ENCODE results near the gene CDC40.

CDC40 gene

DNA sequence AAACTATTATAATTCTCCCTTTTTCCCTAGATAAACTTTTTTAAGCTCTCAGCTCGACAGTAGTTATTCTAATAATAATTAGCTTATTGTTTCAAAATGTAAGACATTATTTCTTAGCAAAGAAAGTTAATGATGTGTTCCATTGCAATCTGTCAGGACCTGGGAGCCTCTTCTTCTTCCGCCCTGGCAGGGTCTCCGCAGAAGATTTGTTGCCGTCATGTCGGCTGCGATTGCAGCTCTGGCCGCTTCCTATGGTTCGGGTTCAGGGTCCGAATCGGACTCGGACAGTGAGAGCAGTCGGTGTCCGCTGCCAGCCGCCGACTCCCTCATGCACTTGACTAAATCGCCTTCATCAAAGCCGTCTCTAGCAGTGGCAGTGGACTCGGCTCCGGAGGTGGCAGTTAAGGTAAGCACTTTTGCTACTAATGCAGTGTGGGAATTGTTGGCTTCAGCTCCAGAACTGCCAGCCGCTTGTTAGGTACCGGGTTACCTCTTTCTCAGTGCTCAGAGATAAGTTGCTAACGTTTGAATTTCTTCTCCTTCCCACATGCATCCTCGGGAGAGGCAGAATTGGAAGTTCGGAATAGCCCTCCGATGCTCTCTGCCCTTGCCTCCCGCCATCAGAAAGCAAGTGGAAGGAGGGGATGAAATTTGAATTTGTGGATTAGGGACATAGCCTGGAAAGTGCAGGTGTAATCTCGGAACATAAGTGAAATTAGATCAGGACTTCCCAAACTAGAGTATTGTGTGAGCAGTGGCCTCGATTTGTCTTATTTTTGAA is at the start of gene CDC40:
TSS of gene CDC40 (plus strand) at position 200 of the 781 bp plus-strand sequence. CDS start at position 218, 18 bp downstream.
- no peak for DNase-seq (ENCODE audit: low read depth)
- peak within 1 kb of the TSS; percentile 88 for H3K4me3 ChIP-seq (ENCODE audit: control insufficient read depth, low read depth, low read length)
- TF ChIP-seq, protein P1, sequence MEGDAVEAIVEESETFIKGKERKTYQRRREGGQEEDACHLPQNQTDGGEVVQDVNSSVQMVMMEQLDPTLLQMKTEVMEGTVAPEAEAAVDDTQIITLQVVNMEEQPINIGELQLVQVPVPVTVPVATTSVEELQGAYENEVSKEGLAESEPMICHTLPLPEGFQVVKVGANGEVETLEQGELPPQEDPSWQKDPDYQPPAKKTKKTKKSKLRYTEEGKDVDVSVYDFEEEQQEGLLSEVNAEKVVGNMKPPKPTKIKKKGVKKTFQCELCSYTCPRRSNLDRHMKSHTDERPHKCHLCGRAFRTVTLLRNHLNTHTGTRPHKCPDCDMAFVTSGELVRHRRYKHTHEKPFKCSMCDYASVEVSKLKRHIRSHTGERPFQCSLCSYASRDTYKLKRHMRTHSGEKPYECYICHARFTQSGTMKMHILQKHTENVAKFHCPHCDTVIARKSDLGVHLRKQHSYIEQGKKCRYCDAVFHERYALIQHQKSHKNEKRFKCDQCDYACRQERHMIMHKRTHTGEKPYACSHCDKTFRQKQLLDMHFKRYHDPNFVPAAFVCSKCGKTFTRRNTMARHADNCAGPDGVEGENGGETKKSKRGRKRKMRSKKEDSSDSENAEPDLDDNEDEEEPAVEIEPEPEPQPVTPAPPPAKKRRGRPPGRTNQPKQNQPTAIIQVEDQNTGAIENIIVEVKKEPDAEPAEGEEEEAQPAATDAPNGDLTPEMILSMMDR (IDR thresholded peaks at IDR 0.05; ENCODE audit: control insufficient read depth, insufficient read depth, low read depth, low read length, missing control alignments) = no peak

DNA sequence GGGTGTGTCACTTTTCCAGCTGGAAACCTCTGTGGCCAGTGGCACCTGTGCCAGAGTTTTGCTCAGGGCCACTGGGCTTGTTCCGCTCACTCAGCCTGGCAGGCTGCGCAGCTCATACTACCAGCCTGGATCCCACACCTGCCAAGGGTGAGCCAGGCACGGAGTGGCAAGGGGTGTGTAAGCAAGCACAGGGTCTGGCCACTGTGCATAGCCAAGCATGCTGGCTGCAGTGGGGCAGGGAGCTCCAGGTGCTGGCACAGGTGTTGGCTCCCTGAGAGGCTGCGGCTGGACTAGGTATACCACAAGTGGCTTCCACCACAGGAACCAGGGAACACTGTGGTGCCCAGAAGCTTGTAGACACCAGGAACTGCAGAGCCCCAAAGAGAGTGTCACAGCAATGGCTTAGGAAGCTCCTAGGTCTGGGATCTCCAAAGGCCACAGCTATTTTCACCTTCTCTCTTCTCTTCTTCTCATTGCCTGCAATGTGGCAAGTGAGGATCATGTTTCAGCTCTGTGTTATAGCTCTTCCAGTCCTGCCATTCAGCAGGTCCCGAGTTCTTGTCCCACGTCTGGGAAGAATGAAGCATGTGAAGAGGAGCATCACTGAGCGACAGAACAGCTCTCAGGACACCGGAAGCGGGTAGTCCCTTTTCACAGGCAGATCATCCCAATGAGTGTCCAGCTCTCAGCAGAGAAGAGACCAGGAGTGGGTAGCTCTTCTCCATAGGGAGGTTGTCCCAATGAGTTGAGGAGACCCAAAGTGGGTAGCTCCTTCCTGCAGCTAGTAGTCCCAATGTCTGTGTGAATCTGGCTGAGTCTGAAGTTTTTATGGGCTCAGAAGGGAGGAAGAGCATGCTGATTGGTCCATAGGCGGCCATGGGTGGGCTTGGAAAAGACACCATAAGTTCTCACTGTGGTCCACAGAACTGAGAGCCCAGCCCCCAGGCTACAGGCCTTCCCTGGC is 42.0 kb upstream of the CDC40 start:
- H3K4me3 ChIP-seq (ENCODE audit: control insufficient read depth, low read depth, low read length) = no peak overlapping the region
- TF ChIP-seq, protein P1 (IDR thresholded peaks at IDR 0.05; ENCODE audit: control insufficient read depth, insufficient read depth, low read depth, low read length, missing control alignments) = no peak
- DNase-seq (ENCODE audit: low read depth) = no peak

DNA sequence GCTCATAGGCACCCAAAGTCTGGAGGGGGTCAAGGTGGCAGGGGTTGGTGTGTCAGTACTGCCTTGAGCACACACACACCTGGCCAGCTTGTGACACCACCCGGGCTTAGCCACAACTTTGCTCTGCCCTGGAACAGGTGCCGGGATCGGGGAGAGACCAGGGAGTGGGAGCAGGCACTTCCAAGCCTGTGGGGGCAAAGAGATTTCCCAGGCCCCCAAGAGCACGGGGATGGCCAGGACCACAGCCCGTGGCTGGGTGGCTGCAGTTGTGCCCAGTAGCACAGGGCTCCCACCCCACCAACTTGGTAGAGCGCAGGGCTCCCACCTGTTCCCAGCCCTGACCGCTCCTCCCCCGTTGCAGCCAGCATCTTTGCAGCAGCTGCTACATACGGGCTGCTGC is 41.2 kb upstream of the CDC40 start:
- TF ChIP-seq, protein P1 (IDR thresholded peaks at IDR 0.05; ENCODE audit: control insufficient read depth, insufficient read depth, low read depth, low read length, missing control alignments) = no peak
- no peak overlapping the region for H3K4me3 ChIP-seq (ENCODE audit: control insufficient read depth, low read depth, low read length)
- DNase-seq (ENCODE audit: low read depth) = no peak

DNA sequence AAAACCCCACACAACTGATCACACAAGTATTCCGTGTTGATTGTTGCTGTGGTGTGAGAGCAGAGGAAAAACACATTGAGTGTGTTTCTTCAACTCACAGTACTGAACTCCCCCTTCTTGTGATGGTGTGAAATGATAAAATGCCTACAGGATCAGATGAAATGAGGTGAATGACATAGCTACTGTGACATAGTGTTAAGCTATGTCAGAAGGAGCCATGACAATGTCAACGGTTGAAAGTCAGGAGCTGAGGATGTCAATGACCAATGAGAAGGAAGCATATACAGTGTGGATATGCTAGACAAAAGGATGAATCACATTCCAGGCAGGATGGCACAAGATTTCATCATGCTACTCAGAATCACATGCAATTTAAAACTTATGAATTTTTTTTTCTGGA is 39.6 kb upstream of the CDC40 start:
- DNase-seq (ENCODE audit: low read depth) = peak; percentile 53
- TF ChIP-seq, protein P1 (IDR thresholded peaks at IDR 0.05; ENCODE audit: control insufficient read depth, insufficient read depth, low read depth, low read length, missing control alignments) = no peak
- H3K4me3 ChIP-seq (ENCODE audit: control insufficient read depth, low read depth, low read length) = no peak overlapping the region

DNA sequence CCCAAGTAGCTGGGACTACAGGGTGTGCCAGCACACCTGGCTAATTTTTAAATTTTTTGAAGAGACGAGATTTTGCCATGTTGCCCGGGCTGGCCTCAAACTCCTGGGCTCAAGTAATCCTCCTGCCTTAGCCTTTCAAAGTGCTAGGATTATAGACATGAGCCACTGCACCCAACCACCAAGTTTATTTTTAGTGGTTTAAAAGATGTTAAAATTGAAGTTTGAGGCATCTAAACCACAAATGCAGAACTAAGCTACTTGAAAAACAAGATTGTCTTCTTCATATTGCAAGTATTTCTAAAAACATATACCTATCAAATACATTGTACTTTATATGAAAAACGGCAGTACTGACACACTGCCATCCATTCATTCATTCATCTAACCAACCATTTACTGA is 32.4 kb upstream of the CDC40 start:
- no peak for DNase-seq (ENCODE audit: low read depth)
- TF ChIP-seq, protein P1 (IDR thresholded peaks at IDR 0.05; ENCODE audit: control insufficient read depth, insufficient read depth, low read depth, low read length, missing control alignments) = no peak
- no peak overlapping the region for H3K4me3 ChIP-seq (ENCODE audit: control insufficient read depth, low read depth, low read length)

DNA sequence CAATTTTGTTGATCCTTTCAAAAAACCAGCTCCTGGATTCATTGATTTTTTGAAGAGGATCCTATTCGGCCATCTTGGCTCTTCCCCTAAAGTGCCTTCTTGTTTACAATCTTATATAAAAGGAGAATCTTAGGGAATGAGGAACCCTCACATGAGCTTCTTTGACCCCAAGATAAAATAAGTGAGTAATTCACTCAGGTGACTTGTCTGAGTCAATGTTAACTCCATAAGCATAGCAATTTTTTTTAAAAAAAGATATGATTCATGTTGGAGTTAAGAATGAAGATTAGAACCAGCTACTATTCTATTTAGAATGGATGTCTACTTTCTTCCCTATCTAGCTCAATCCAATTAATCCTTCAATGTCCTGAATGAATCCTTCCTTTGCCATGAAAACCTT is 21.7 kb upstream of the CDC40 start:
- H3K4me3 ChIP-seq (ENCODE audit: control insufficient read depth, low read depth, low read length) = no peak overlapping the region
- TF ChIP-seq, protein P1 (IDR thresholded peaks at IDR 0.05; ENCODE audit: control insufficient read depth, insufficient read depth, low read depth, low read length, missing control alignments) = no peak
- no peak for DNase-seq (ENCODE audit: low read depth)

All from AG09309 (cell line).